Urinary bladder (tissue), 4 donors: ENCODE data around the gene TSPO. TPM values are rescaled to one million over a fixed set of nuclear protein-coding genes. Genes with fewer than 3 reads are reported as not detected.
A peak's percentile ranks its signal among the peaks of the same experiment; 100 is the strongest.
"Not testable (repeated sequence)": the region's sequence is repeated elsewhere in the genome, so short reads cannot be mapped to it uniquely, and the experiment has no call there.

Experiments
- DNase-seq: peaks from one replicate; pipeline ENCODE4 v3.0.0-alpha.2; 2015; ENCODE audit errors: extremely low spot score
- H3K27ac ChIP-seq: one replicate; pipeline ENCODE4 v1.5.1; 2013; ENCODE audit warnings: low read depth, mild to moderate bottlenecking, moderate library complexity
- H3K36me3 ChIP-seq: one replicate; pipeline ENCODE4 v1.6.1; 2013; ENCODE audit warnings: mild to moderate bottlenecking, moderate library complexity; ENCODE audit not compliant: insufficient read depth
- H3K4me1 ChIP-seq: one replicate; pipeline ENCODE4 v1.6.1; 2013; ENCODE audit warnings: mild to moderate bottlenecking, moderate library complexity; ENCODE audit not compliant: insufficient read depth
- H3K4me3 ChIP-seq: one replicate; pipeline ENCODE4 v1.5.1; 2013; ENCODE audit warnings: low read depth, low read length
- WGBS: extraction: QIAGEN DNeasy Blood & Tissue Kit; methylation state at CpG from one replicate; pipeline ENCODE4 v1.1.7; 2013; 5-methylcytosine and 5-hydroxymethylcytosine counted together
- polyA plus RNA-seq: library from polyadenylated mRNA; stranded (reverse); fragments of 200-250 nt; gene quantifications from one replicate; pipeline ENCODE4 v1.2.3, GENCODE V29; 2013
- total RNA-seq: library from RNA; depleted of rRNA; stranded (reverse); fragments of >200 nt; gene quantifications from one replicate; pipeline ENCODE4 v1.2.3, GENCODE V29; 2014
- donor health status: healthy with polysubstance abuse.
- donor health status: healthy.

The TSPO gene
- total RNA-seq: 57.6 TPM
- 211 TPM for polyA plus RNA-seq

DNA sequence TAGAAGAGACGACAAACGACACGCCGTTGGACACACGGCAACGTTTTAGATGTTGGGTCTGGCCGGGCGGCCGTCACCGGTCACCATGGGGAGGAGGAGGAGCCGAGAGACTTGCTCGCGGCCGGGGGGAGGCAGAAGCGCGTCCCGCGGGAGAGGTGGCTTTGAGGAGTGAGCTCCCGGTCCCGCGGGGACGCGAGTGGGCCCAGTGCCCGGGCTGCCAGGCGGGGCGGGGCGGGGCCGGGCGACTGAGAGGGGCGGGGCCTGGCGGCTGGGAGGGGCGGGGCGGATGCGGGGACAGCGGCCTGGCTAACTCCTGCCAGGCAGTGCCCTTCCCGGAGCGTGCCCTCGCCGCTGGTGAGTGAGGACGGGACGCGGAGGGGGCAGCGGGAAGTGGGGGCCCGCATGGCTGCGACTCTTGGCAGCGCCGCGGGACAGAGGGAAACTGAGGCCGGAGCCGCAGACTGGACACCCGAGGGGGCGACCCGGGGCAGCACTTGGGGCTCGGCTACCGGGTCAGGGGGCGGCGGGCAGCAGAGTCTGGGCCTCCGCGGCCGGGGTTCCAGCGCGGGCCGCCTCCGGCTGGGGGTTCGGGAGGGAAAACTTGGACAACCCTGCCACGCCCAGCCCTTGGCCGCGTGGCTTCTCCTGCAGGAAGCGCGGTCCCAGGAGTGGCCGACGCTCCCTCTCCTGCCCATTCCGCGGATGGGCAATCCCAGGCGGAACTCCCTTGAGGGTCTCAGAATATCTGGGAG is at the start of gene TSPO:
TSPO (plus strand) TSS at position 309 of the 752 bp plus-strand sequence. CDS start 7,680 bp downstream, outside the sequence.
- no peaks in the 10 kb centered on the region for H3K4me1 ChIP-seq
- WGBS: 2% methylated on average over 75 of the region's 75 CpGs

DNA sequence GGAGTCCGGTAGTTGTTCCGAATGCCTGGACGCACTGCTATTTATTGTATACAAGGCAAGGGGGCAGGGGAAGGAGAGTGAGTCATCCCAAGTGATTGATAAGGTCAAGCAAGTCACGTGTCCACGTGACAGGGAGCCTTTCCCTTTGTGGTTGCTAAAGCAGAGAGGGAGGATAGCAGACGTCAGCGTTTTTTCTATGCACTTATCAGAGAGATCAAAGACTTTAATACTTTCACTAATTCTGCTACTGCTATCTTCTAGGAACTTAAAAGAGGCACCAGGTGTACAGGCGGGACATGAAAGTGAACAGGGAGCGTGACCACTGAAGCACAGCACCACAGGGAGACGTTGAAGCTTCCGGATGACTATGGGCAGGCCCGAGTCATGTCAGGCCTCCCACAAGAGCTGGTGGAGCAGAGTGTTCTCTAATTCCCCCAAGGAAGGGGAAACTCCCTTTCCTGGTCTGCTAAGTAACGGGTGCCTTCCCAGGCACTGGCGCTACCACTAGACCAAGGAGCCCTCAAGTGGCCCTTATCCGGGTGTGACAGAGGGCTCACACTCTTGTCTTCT is 47.2 kb upstream of the TSPO start:
- WGBS: 50% methylated on average over 15 of the region's 15 CpGs
- H3K36me3 ChIP-seq, H3K27ac ChIP-seq, DNase-seq, H3K4me1 ChIP-seq, H3K4me3 ChIP-seq: not testable (repeated sequence)

More for the DNA sequence above, at the start of gene TSPO:
- H3K36me3 ChIP-seq: no peaks in the 10 kb centered on the region
- H3K27ac ChIP-seq: peak within 1 kb of the TSS; percentile 93
- no peak for DNase-seq
- peak within 1 kb of the TSS; percentile 74 for H3K4me3 ChIP-seq

DNA sequence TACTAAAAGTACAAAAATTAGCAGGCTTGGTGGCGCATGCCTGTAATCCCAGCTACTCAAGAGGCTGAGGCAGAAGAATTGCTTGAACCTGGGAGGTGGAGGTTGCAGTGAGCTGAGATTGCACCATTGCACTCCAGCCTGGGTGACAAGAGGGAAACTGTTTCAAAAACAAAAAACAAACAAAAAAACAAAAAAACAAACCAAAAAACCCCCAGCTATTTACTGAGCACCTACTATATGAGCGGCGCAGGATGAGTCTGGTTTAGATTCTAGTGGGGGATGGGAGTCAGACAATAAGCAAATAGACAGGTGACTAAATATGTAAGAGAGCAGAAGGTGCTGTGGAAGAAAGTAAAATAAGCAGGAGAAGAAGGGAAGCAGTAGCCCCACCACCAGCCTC is 46.4 kb upstream of the TSPO start:
- H3K4me3 ChIP-seq, H3K4me1 ChIP-seq, DNase-seq, H3K27ac ChIP-seq, H3K36me3 ChIP-seq: not testable (repeated sequence)
- 98% methylated on average over 3 of the region's 3 CpGs for WGBS

DNA sequence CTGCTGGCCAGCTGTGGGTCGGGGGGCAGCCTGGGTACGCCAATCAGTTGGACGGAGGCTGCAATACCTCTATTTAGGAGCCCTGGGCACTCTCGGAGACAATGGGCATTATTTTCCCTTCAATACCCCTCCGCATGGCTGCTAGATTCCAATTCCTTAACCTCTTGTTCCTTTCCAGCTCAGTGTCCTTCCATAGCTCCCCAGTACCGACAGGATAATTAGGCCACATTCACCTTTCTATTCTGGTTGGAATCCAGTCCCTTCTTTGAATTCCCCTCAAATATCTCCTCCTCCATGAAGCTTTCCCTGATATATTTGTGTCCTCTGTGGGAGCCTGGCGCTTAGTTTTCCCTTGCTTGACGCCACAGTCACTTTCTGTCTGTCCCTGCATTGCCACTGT is 45.1 kb upstream of the TSPO start:
- Histone ChIP-seq H3K4me1 (peaks cover 3% of the 10 kb centered on the region), H3K36me3 (no peaks in the 10 kb centered on the region), H3K4me3 (no peak overlapping the region), H3K27ac (no peak overlapping the region)
- DNase-seq: no peak
- 90% methylated on average over 8 of the region's 8 CpGs for WGBS

DNA sequence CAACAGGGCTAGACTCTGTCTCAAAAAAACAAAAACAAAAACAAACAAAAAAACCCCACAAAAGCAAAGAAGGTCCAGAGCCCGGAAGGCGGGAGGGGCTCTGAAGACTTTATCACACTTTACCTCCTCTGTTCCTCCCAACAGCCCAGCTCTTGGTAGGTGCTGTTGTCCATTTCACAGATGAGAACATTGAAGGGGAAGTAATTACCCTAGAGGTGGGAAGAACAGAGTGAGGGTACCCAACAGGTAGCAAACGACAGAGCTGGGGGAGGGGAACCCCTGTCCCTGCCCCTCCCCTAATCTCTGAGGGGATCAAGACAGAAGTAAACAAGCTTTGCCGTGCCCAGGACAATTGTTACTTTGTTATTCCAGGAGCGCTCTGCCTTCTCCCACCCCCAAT is 41.8 kb upstream of the TSPO start:
- H3K36me3 ChIP-seq: no peaks in the 10 kb centered on the region
- DNase-seq: no peak
- H3K27ac ChIP-seq: no peak overlapping the region
- no peak overlapping the region for H3K4me3 ChIP-seq
- WGBS: 33% methylated on average over 5 of the region's 5 CpGs
- peaks cover 3% of the 10 kb centered on the region for H3K4me1 ChIP-seq

DNA sequence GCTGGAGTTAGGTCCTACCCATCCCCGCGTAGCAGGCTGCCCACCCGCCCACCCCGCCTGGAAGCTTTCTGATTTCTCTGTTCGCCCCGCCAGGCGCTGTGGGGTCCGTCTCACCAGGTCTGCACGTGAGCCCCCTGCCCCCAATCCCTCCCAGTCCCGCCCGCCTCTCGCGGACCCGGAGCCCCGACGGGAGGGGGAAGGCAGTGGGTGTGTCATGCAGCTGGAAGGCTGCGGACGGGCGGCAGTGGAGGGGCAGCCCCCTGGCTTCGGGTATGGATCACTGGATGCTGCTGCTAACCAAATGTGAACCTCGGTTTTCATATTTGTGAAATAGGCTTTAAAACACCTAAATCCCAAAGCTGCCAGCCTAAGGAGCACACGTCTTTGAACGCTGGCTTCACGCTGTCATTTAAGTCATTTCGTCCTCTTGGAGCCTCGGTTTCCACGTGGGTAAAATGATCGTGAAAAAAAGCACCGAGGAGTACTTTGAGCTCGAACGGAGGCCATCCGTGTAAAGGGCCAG is 41.4 kb upstream of the TSPO start:
- WGBS: 3% methylated on average over 32 of the region's 32 CpGs
- H3K4me3 ChIP-seq: peak overlapping the region; percentile 51
- no peak overlapping the region for H3K27ac ChIP-seq

DNA sequence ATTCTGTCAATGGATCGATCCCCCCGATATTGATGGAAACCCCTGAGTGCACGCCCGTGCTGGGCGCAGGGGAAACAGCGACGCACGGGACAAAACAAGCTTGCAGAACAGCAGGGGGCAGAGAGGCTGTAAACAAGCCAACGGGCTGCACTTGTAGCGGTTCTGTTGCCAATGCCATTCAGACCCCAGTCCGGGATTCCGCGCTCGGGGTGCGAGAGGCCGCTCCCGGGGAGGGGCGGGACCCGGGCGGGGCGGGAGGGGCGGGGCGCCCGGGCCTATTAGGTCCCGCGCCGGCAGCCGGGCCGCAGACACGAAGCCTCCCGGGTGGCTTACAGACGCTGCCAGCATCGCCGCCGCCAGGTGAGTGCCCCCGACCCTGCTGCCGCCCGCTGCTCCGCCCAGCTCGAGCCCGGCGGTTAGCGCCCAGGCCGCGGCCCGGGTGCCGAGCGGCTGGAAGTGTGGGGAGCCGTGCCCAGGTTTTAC is 40.9 kb upstream of the TSPO start, which contains the start of gene BIK:
BIK (plus strand) TSS at position 307 of the 483 bp plus-strand sequence. CDS start 13,273 bp downstream, outside the sequence.
- H3K27ac ChIP-seq: no peak within 1 kb of the TSS
- H3K4me1 ChIP-seq: peaks cover 3% of the 10 kb centered on the region
- WGBS: under 1% methylated on average over 49 of the region's 49 CpGs
- no peak for DNase-seq
- H3K4me3 ChIP-seq: peak within 1 kb of the TSS; percentile 51
- H3K36me3 ChIP-seq: no peaks in the 10 kb centered on the region

More for the DNA sequence above, 41.4 kb upstream of the TSPO start:
- DNase-seq: no peak
- Histone ChIP-seq H3K36me3 (no peaks in the 10 kb centered on the region), H3K4me1 (peaks cover 3% of the 10 kb centered on the region)

DNA sequence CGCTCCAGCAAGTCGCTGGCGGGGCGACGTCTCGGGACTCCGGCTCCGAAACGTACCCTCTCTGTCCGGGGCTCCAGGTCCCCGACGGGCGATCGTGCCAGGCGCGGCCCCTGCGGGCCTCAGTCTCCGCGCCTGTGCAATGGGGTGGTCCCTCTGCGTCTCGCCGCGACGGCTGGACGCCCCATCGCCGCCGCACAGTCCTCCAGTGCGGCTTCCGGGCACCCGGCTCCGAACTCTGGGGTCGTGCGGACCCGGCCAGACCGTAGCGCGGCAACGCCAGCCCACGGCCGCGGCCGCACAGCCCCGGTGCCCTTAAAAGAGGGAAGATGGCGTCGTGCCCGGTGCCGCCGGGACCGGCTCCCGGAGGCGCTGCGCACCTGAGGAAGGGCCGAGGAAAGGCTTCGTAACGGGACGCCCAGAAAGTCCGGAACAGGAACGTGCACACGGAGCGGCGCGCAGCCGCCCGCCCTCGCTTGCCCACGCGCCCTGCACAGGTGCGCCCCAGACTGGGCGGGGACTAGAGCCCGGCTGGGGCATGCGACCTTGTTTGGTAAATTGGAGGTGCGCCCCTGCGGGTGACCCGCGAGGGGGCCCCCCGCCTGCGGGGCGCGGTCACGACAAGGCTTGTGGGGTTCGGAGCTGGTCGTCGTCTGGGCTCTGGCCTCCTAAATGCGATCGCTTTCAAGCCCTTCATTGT is 40.3 kb upstream of the TSPO start:
- peaks cover 3% of the 10 kb centered on the region for H3K4me1 ChIP-seq
- no peak overlapping the region for H3K27ac ChIP-seq
- WGBS: 2% methylated on average over 86 of the region's 86 CpGs
- H3K36me3 ChIP-seq: no peaks in the 10 kb centered on the region
- no peak for DNase-seq
- H3K4me3 ChIP-seq: peak overlapping the region; percentile 51

DNA sequence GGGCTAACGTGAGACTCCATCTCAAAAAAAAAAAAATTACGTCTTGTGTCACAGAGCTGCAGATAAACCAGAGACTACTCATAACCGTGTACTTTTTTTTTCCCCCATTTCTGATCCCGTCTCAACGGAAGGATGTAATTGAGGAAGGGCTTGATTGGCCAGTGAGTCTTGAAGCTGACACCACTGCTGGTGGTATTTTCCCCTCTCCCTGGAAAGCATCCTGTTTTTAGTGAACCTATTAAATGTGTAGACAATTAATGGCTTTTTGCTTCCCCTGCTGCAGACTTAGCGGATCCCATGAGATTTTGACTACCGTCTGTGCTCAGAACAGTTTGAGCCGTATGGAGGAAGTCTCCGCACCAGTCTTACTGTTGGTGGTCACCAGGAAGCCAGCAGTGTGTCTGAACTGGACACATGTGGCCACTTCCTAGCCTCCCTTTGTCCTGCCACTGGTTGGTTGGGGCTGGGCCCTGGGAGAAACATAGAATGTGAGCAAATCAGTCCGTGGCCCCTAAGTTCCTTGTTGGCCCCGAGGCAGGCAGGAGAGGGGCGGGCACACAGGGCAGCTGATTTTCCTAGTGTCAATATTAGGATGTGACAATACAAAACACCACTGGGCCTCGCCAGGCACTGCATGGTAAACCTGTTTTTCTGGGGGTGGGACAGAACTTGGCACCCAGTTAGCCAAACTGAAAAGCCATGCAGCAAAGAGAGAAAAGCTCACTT is 37.7 kb upstream of the TSPO start:
- no peak for DNase-seq
- WGBS: 45% methylated on average over 13 of the region's 13 CpGs
- H3K4me3 ChIP-seq: no peak overlapping the region
- peaks cover 6% of the 10 kb centered on the region for H3K4me1 ChIP-seq
- no peaks in the 10 kb centered on the region for H3K36me3 ChIP-seq
- H3K27ac ChIP-seq: no peak overlapping the region

DNA sequence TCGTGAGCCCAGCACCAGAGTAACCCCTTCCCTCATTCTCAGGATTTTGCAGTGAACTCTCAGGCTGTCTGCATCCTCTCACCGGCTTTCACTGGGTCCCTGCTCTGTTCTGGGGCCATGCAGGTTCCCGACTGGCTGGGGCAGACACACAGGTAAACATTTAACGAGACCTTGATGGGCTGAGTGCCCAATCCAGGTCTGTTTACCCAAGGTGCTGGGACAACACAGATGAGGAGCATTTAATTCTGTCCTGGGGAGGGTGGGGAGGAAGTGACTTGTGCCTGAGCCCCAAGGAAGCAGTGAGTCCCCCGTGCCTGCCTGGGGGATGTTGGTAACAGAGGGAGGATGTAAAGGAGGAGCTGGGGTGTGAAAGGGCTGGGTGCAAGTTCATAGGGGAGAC is 36.4 kb upstream of the TSPO start:
- H3K27ac ChIP-seq: no peak overlapping the region
- peak; percentile 59 for DNase-seq
- no peak overlapping the region for H3K4me3 ChIP-seq
- WGBS: 32% methylated on average over 5 of the region's 5 CpGs
- H3K36me3 ChIP-seq: no peaks in the 10 kb centered on the region
- peaks cover 6% of the 10 kb centered on the region for H3K4me1 ChIP-seq

DNA sequence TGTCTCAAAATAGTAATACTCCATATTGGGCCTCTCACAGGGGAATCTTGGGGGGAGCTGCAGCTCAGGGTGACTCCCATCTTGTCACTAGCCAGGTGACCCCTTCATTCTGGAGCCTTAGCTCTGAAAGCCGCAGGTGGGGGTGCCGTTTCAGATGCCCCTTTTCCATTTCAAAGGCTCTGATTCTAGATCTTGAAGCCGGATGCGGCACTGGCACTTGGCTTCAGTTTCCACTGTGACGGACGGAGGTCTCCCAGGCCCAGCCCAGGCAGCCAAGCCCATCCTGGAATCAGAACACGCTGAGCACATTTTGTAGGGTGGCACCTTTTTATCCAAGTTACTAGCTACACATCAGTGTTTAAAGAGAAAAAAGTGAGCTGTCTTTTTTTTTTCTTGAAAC is 34.4 kb upstream of the TSPO start:
- Histone ChIP-seq H3K4me3 (no peak overlapping the region), H3K27ac (no peak overlapping the region), H3K4me1 (peaks cover 3% of the 10 kb centered on the region), H3K36me3 (no peaks in the 10 kb centered on the region)
- no peak for DNase-seq
- 85% methylated on average over 7 of the region's 7 CpGs for WGBS

DNA sequence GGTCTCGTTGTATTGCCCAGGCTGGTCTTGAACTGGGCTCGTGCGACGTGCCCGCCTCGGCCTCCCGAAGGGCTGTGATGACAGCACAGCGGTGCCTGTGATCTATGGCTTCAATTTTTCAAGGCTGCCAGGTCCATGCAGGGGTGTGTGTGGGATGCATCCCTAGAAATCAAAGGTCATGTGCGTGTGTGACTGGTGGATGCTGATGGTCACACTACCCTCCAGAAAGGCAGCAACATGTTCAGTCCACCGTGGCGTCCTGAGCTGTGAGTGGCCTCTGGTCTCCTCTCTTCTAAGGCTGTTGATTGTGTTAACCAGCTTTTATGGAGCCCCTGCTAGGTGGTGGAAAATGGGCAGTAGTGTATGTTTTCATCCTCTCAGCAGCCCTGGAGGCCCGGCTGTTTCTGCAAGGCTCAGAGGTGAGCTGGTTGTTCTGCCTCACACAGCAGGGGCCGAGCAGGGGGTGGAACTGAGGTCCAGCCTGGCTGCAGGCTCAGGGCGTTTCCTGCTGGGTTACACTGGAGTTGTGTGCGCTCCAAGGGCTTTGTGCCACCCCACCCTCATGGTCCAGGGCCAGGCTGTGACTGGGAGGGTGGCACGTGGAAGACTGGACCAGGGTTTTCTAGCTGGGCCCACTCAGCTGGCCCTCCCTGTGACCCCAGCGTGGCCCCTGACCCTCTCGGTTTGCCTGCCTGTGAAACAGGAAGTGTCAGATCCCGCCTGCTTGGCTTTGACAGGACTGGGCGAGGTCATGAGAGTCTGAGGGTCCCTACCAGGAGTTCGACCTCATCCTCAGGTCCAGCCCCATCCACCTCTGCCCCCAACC is 33.1 kb upstream of the TSPO start:
- 69% methylated on average over 21 of the region's 21 CpGs for WGBS
- DNase-seq: no peak
- Histone ChIP-seq H3K4me3 (no peak overlapping the region), H3K4me1 (peaks cover 3% of the 10 kb centered on the region), H3K27ac (no peak overlapping the region), H3K36me3 (no peaks in the 10 kb centered on the region)
